ENCODE results near the gene DNAH2. TPM values are rescaled to one million over a fixed set of nuclear protein-coding genes. Genes with fewer than 3 reads are reported as not detected.
A peak's percentile ranks its signal among the peaks of the same experiment; 100 is the strongest.
"Not testable (repeated sequence)": the region's sequence is repeated elsewhere in the genome, so short reads cannot be mapped to it uniquely, and the experiment has no call there.

Gene DNAH2
- total and polyA plus RNA-seq, 3 donors from 2014 or later: 11.7 to 24.9 (median 22.7) TPM

GRCh38 chr17:7857713-7858521 lies 140.4 kb downstream of the DNAH2 start, which contains the start of gene CYB5D1:
Gene CYB5D1, plus strand, starts transcription at chr17:7858003. Its CDS starts 132 bp downstream, at chr17:7858135.
- intact Hi-C loops (cut with DNase I; ENCODE audit: low total_unique reads): no loop called here
- no peak for TF ChIP-seq CTCF (IDR thresholded peaks at IDR 0.05)
- TF ChIP-seq POLR2A (IDR thresholded peaks at IDR 0.05): no peak
- peak; percentile 97 for DNase-seq
- H3K4me3 ChIP-seq: peak within 1 kb of the TSS; percentile 66 to 68
- no peaks in the 10 kb centered on the region for H3K27me3 ChIP-seq
- H3K9me3 ChIP-seq: no peaks in the 10 kb centered on the region
- 3 to 5% methylated on average over 31 to 48 of the region's 48 CpGs for WGBS, 2 donors
- peaks cover 21% of the 10 kb centered on the region for H3K4me1 ChIP-seq
- no peaks in the 10 kb centered on the region for H3K36me3 ChIP-seq (ENCODE audit: low read depth, missing control alignments)
- H3K27ac ChIP-seq: peak within 1 kb of the TSS; percentile 84 to 98

- H3K4me1 ChIP-seq: peaks cover 21% of the 10 kb centered on the region
- H3K9me3 ChIP-seq: no peaks in the 10 kb centered on the region
- peak; percentile 57 for DNase-seq
- 28 to 35% methylated on average over 4 to 20 of the region's 20 CpGs for WGBS, 2 donors
- peak overlapping the region; percentile 84 to 98 for H3K27ac ChIP-seq
- H3K4me3 ChIP-seq: peak overlapping the region; percentile 66 to 68
- H3K36me3 ChIP-seq (ENCODE audit: low read depth, missing control alignments): no peaks in the 10 kb centered on the region
- TF ChIP-seq CTCF (IDR thresholded peaks at IDR 0.05) (peak; percentile 34 to 60 (median 59)), POLR2A (IDR thresholded peaks at IDR 0.05) (no peak)
- intact Hi-C loops (cut with DNase I; ENCODE audit: low total_unique reads): no loop called here
- H3K27me3 ChIP-seq: no peaks in the 10 kb centered on the region
Observed at GRCh38 chr17:7858522-7858810, 140.9 kb downstream of the DNAH2 start.

- intact Hi-C loops (cut with DNase I; ENCODE audit: low total_unique reads): no loop called here
- peak overlapping the region; percentile 66 to 68 for H3K4me3 ChIP-seq
- no peak overlapping the region for H3K27ac ChIP-seq
Observed at GRCh38 chr17:7859028-7859427, 141.5 kb downstream of the DNAH2 start.

GRCh38 chr17:7862692-7863437 lies 145.3 kb downstream of the DNAH2 start:
- H3K9me3 ChIP-seq: no peaks in the 10 kb centered on the region
- peaks cover 8% of the 10 kb centered on the region for H3K4me1 ChIP-seq
- no peaks in the 10 kb centered on the region for H3K36me3 ChIP-seq (ENCODE audit: low read depth, missing control alignments)
- WGBS, 2 donors: 43 to 50% methylated on average over 3 of the region's 3 CpGs
- TF ChIP-seq POLR2A (IDR thresholded peaks at IDR 0.05) (no peak), CTCF (IDR thresholded peaks at IDR 0.05) (peak; percentile 76 to 82 (median 78))
- intact Hi-C loops (cut with DNase I; ENCODE audit: low total_unique reads): no loop called here
- DNase-seq: peak; percentile 68
- no peak overlapping the region for H3K27ac ChIP-seq
- H3K4me3 ChIP-seq: no peak overlapping the region
- no peaks in the 10 kb centered on the region for H3K27me3 ChIP-seq

More at GRCh38 chr17:7859028-7859427, 141.5 kb downstream of the DNAH2 start:
- TF ChIP-seq CTCF (IDR thresholded peaks at IDR 0.05) (no peak), POLR2A (IDR thresholded peaks at IDR 0.05) (no peak)
- Histone ChIP-seq H3K27me3 (no peaks in the 10 kb centered on the region), H3K36me3 (ENCODE audit: low read depth, missing control alignments) (no peaks in the 10 kb centered on the region), H3K4me1 (peaks cover 21% of the 10 kb centered on the region), H3K9me3 (no peaks in the 10 kb centered on the region)
- DNase-seq: no peak
- WGBS, 2 donors: 60 to 76% methylated on average over 8 of the region's 8 CpGs

- intact Hi-C loops (cut with DNase I; ENCODE audit: low total_unique reads); H3K27me3 ChIP-seq; H3K9me3 ChIP-seq; DNase-seq; H3K4me3 ChIP-seq; H3K4me1 ChIP-seq; H3K27ac ChIP-seq; H3K36me3 ChIP-seq (ENCODE audit: low read depth, missing control alignments): not testable (repeated sequence)
- WGBS, 2 donors: 85 to 88% methylated on average over 5 of the region's 5 CpGs
Observed at GRCh38 chr17:7864384-7864783, 146.8 kb downstream of the DNAH2 start.

All from testis (tissue), 3 donors.